ENCODE results near the gene DDX41.

- TF ChIP-seq, protein P1, sequence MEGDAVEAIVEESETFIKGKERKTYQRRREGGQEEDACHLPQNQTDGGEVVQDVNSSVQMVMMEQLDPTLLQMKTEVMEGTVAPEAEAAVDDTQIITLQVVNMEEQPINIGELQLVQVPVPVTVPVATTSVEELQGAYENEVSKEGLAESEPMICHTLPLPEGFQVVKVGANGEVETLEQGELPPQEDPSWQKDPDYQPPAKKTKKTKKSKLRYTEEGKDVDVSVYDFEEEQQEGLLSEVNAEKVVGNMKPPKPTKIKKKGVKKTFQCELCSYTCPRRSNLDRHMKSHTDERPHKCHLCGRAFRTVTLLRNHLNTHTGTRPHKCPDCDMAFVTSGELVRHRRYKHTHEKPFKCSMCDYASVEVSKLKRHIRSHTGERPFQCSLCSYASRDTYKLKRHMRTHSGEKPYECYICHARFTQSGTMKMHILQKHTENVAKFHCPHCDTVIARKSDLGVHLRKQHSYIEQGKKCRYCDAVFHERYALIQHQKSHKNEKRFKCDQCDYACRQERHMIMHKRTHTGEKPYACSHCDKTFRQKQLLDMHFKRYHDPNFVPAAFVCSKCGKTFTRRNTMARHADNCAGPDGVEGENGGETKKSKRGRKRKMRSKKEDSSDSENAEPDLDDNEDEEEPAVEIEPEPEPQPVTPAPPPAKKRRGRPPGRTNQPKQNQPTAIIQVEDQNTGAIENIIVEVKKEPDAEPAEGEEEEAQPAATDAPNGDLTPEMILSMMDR (IDR thresholded peaks at IDR 0.05) = no peak
- TF ChIP-seq POLR2AphosphoS5 (IDR thresholded peaks at IDR 0.05) = no peak
- no peak for TF ChIP-seq POLR2A (IDR thresholded peaks at IDR 0.05)
- TF ChIP-seq EP300 (IDR thresholded peaks at IDR 0.05) = no peak
These were observed 28.8 kb downstream of the DDX41 start for GRCh38 chr5:177487975-177488374.

All from gastroesophageal sphincter (tissue), 3 donors.